IMR-90 (cell line): Measurements from ENCODE around the gene RAB20. TPM values are rescaled to one million over a fixed set of nuclear protein-coding genes. Genes with fewer than 3 reads are reported as not detected.

Experiments
- ATAC-seq: fragments of 200-7000 bp; cut with Tn5 transposase; 2 replicates; pipeline ENCODE4 v1.9.1; 2020; ENCODE audit warnings: low read depth, mild to moderate bottlenecking, moderate library complexity
- BruUV-seq: library from RNA; stranded (reverse); fragments of 400-500 nt; replicated peaks from 2 replicates; lab custom pipeline; 2021; lab: Mats Ljungman, UMichigan
- CTCF ChIA-PET: fragments of 300-600 bp; formaldehyde crosslinking; extraction: SDS; loops from one replicate; lab custom pipeline; 2021; ENCODE audit warnings: antibody characterized with exemption; lab: Yijun Ruan, JAX
- POLR2A ChIA-PET: fragments of 300-600 bp; sonication (Branson Sonifier 250); formaldehyde crosslinking; loops from one replicate; lab custom pipeline; 2022; ENCODE audit warnings: antibody characterized with exemption; ENCODE audit not compliant: unreplicated experiment; lab: Charles Lee
- DNase-seq: peaks from one replicate; pipeline ENCODE4 v3.0.0; 2013
- H2AFZ ChIP-seq: replicated peaks from 2 replicates; pipeline ENCODE3; 2013; ENCODE audit warnings: low read length, mild to moderate bottlenecking; ENCODE audit not compliant: poor library complexity
- H2AK5ac ChIP-seq: 2 replicates; pipeline ENCODE4 v1.6.1; 2013; ENCODE audit warnings: low read depth, low read length, inconsistent platforms
- H2AK9ac ChIP-seq: replicated peaks from 2 replicates; pipeline ENCODE3; 2013; ENCODE audit warnings: mild to moderate bottlenecking, low read depth, low read length, moderate library complexity; ENCODE audit not compliant: poor library complexity
- H2BK120ac ChIP-seq: 2 replicates; pipeline ENCODE4 v1.6.1; 2013; ENCODE audit warnings: low read depth, low read length, inconsistent platforms
- H2BK15ac ChIP-seq: 3 replicates; pipeline ENCODE4 v1.6.1; 2013; ENCODE audit warnings: low read depth, low read length, inconsistent platforms
- H2BK20ac ChIP-seq: 2 replicates; pipeline ENCODE4 v1.6.1; 2013; ENCODE audit warnings: low read depth, mild to moderate bottlenecking, inconsistent platforms, low read length, moderate library complexity
- H2BK5ac ChIP-seq: 2 replicates; pipeline ENCODE4 v1.6.1; 2013; ENCODE audit warnings: mild to moderate bottlenecking, low read depth, low read length, inconsistent platforms; ENCODE audit not compliant: poor library complexity, severe bottlenecking
- H3K14ac ChIP-seq: replicated peaks from 2 replicates; pipeline ENCODE4 v1.6.1; 2013; ENCODE audit warnings: low read depth, low read length, inconsistent platforms
- H3K18ac ChIP-seq: 2 replicates; pipeline ENCODE4 v1.6.1; 2013; ENCODE audit warnings: low read depth, low read length, control low read depth
- H3K23ac ChIP-seq: 2 replicates; pipeline ENCODE4 v1.6.1; 2013; ENCODE audit warnings: low read depth, low read length, inconsistent platforms
- H3K27ac ChIP-seq: 2 replicates; pipeline ENCODE4 v1.5.1; 2013; ENCODE audit warnings: mild to moderate bottlenecking, control low read depth, low read length; ENCODE audit not compliant: insufficient read depth
- H3K27me3 ChIP-seq: 2 replicates; pipeline ENCODE4 v1.6.1; 2013; ENCODE audit warnings: low read length; ENCODE audit not compliant: control insufficient read depth, insufficient read depth
- H3K36me3 ChIP-seq: 2 replicates; pipeline ENCODE4 v1.6.1; 2013; ENCODE audit warnings: low read length, mixed read lengths; ENCODE audit not compliant: control insufficient read depth, insufficient read depth
- H3K4ac ChIP-seq: 2 replicates; pipeline ENCODE4 v1.6.1; 2013; ENCODE audit warnings: low read depth, low read length, inconsistent platforms
- H3K4me1 ChIP-seq: 2 replicates; pipeline ENCODE4 v1.6.1; 2013; ENCODE audit warnings: low read length, mixed read lengths; ENCODE audit not compliant: control insufficient read depth, insufficient read depth
- H3K4me2 ChIP-seq: 2 replicates; pipeline ENCODE4 v1.6.1; 2013; ENCODE audit warnings: low read depth, mild to moderate bottlenecking, control low read depth, low read length, moderate library complexity
- H3K4me3 ChIP-seq: 2 replicates; pipeline ENCODE4 v1.5.1; 2013; ENCODE audit warnings: low read depth, mild to moderate bottlenecking, control low read depth, low read length, moderate library complexity; ENCODE audit not compliant: insufficient read depth
- H3K56ac ChIP-seq: 2 replicates; pipeline ENCODE4 v1.6.1; 2013; ENCODE audit warnings: low read length, inconsistent platforms; ENCODE audit not compliant: insufficient read depth; ENCODE audit errors: extremely low read depth
- H3K79me1 ChIP-seq, 2 experiments: 2 replicates each; pipeline ENCODE4 v1.6.1; 2013; ENCODE audit warnings: low read length in 2 of 2, inconsistent platforms in 1 of 2, low read depth in 1 of 2
- H3K9ac ChIP-seq: 2 replicates; pipeline ENCODE4 v1.6.1; 2013; ENCODE audit warnings: low read depth, low read length, control low read depth
- H3K9me1 ChIP-seq: 2 replicates; pipeline ENCODE4 v1.6.1; 2013; ENCODE audit warnings: low read length, inconsistent platforms; ENCODE audit not compliant: insufficient read depth
- H3K9me3 ChIP-seq: 2 replicates; pipeline ENCODE4 v1.6.1; 2013; ENCODE audit warnings: low read length; ENCODE audit not compliant: control insufficient read depth, insufficient read depth
- H4K20me1 ChIP-seq: 2 replicates; pipeline ENCODE4 v1.6.1; 2013; ENCODE audit warnings: low read length, inconsistent platforms; ENCODE audit not compliant: insufficient read depth
- H4K5ac ChIP-seq: 2 replicates; pipeline ENCODE4 v1.6.1; 2013; ENCODE audit warnings: mild to moderate bottlenecking, low read depth, low read length, control low read depth
- H4K8ac ChIP-seq, 2 experiments: 2 replicates each; pipeline ENCODE4 v1.6.1; 2013; ENCODE audit warnings: low read depth in 2 of 2, low read length in 2 of 2, control low read depth in 1 of 2, inconsistent platforms in 1 of 2
- H4K91ac ChIP-seq: 2 replicates; pipeline ENCODE4 v1.6.1; 2013; ENCODE audit warnings: low read depth, low read length, inconsistent platforms; ENCODE audit not compliant: insufficient read depth
- BHLHE40 ChIP-seq: fragments of 150-350 bp; IDR thresholded peaks from 2 replicates; pipeline ENCODE4 v1.6.1; 2016; ENCODE audit warnings: mild to moderate bottlenecking, low read depth, low read length
- CEBPB ChIP-seq: IDR thresholded peaks from 2 replicates; pipeline ENCODE4 v1.6.1; 2012; ENCODE audit warnings: low read depth, low read length, improper control_type of control experiment
- CHD1 ChIP-seq: IDR thresholded peaks from 2 replicates; pipeline ENCODE4 v1.6.1; 2012; ENCODE audit warnings: low read depth, low read length, improper control_type of control experiment
- FOS ChIP-seq: fragments of 150-350 bp; IDR thresholded peaks from 2 replicates; pipeline ENCODE4 v1.6.1; 2016; ENCODE audit warnings: low read depth, low read length
- MAFK ChIP-seq: IDR thresholded peaks from 2 replicates; pipeline ENCODE4 v1.6.1; 2012; ENCODE audit warnings: low read depth, low read length, improper control_type of control experiment
- MAZ ChIP-seq: IDR thresholded peaks from 2 replicates; pipeline ENCODE4 v1.6.1; 2012; ENCODE audit warnings: low read depth, mild to moderate bottlenecking, low read length, improper control_type of control experiment, moderate library complexity, borderline replicate concordance
- MXI1 ChIP-seq: IDR thresholded peaks from 2 replicates; pipeline ENCODE4 v1.6.1; 2012; ENCODE audit warnings: low read depth, mild to moderate bottlenecking, low read length, moderate library complexity, borderline replicate concordance
- NFE2L2 ChIP-seq: fragments of 150-350 bp; IDR thresholded peaks from 2 replicates; pipeline ENCODE4 v1.6.1; 2016; ENCODE audit warnings: low read depth, mild to moderate bottlenecking, low read length
- POLR2A ChIP-seq: IDR thresholded peaks from 2 replicates; pipeline ENCODE4 v1.6.1; 2012; ENCODE audit warnings: mild to moderate bottlenecking, low read depth, low read length
- RAD21 ChIP-seq: IDR thresholded peaks from 2 replicates; pipeline ENCODE4 v1.6.1; 2012; ENCODE audit warnings: low read length, improper control_type of control experiment
- RCOR1 ChIP-seq: IDR thresholded peaks from 2 replicates; pipeline ENCODE4 v1.6.1; 2012; ENCODE audit warnings: mild to moderate bottlenecking, low read length, improper control_type of control experiment; ENCODE audit not compliant: insufficient replicate concordance
- RFX5 ChIP-seq: IDR thresholded peaks from 2 replicates; pipeline ENCODE4 v1.8.0; 2012; ENCODE audit warnings: low read depth, mild to moderate bottlenecking, low read length, moderate library complexity
- SMC3 ChIP-seq: fragments of 150-350 bp; IDR thresholded peaks from 2 replicates; pipeline ENCODE4 v1.6.1; 2016; ENCODE audit warnings: low read depth, mild to moderate bottlenecking, antibody characterized with exemption, low read length, moderate library complexity
- WGBS, 2 experiments: methylation state at CpG; one replicate each; pipeline versions ENCODE4 v1.1.5 to v1.1.7; 2013; ENCODE audit warnings: missing lambda C conversion rate in 2 of 2; ENCODE audit not compliant: insufficient read length in 1 of 2; ENCODE audit errors: extremely low coverage in 2 of 2; 5-methylcytosine and 5-hydroxymethylcytosine counted together
- dilution Hi-C: fragments of 300-500 bp; cut with HindIII; formaldehyde crosslinking; loops from one replicate; pipeline ENCODE4 v1.14.3; 2018; ENCODE audit warnings: low sequenced_read_pairs; ENCODE audit not compliant: unreplicated experiment
- in situ Hi-C: fragments of 300-500 bp; cut with MboI; formaldehyde crosslinking; loops from 3 replicates; pipeline ENCODE4 v1.14.3; 2019; ENCODE audit warnings: low sequenced_read_pairs, inconsistent platforms, mixed read lengths
- intact Hi-C: fragments of 100-400 bp; cut with micrococcal nuclease; formaldehyde crosslinking; loops from 2 replicates; pipeline ENCODE4 v1.10.0; 2022
- polyA plus RNA-seq, 3 experiments: library from polyadenylated mRNA; depleted of rRNA; stranded (reverse); fragments of >200 nt; gene quantifications; 2 replicates each; pipeline ENCODE4 v1.2.3, GENCODE V29; 2012; ENCODE audit warnings: low replicate concordance in 1 of 3
- total RNA-seq: library from RNA; depleted of rRNA; stranded (reverse); fragments of >200 nt; gene quantifications from 2 replicates; pipeline ENCODE4 v1.2.3, GENCODE V29; 2012
- TF ChIP-seq, protein P1 (sequence below): conservative IDR thresholded peaks from 2 replicates; pipeline ENCODE4 v1.5.1; 2012; ENCODE audit warnings: mild to moderate bottlenecking, low read depth, low read length, improper control_type of control experiment
- TF ChIP-seq, protein P2 (sequence below): fragments of 150-350 bp; IDR thresholded peaks from 2 replicates; pipeline ENCODE4 v1.6.1; 2017; ENCODE audit warnings: mild to moderate bottlenecking, antibody characterized with exemption, low read length, low read depth
- TF ChIP-seq, protein P3 (sequence below): fragments of 150-350 bp; IDR thresholded peaks from 2 replicates; pipeline ENCODE4 v1.6.1; 2016; ENCODE audit warnings: low read depth, mild to moderate bottlenecking, low read length, moderate library complexity, borderline replicate concordance

The RAB20 gene
- total and polyA plus RNA-seq, 2 of the 4 experiments (the other 2 are of a cell fraction) = 3.8 to 5.1 TPM

DNA sequence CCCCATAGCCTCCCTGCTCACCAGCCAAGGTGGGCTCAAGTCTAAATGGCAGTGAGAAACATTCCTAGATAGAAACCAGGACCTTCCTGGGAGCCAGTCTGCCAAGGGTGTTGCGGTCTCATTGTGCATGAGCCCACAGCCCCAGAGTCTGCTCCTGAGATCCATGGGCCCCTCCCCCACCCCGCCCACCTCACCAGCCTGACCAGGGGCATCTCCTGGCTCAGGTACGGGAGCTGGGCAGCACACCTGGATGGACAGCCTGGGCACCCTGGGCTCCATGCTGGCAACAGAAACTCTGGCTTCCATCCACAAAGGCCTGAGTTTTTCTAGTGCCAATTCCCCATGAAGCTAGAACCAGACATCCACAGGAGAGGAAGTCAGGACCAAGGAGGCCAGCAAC, 65.6 kb downstream of the RAB20 start:
- Histone ChIP-seq H2BK15ac (no peak overlapping the region), H3K4me1 (no peaks in the 10 kb centered on the region), H2BK120ac (no peak overlapping the region), H2AK9ac (no peak overlapping the region), H3K79me1 (peaks cover 10 to 45% of the 10 kb centered on the region in 2 experiments), H3K27ac (no peak overlapping the region), H3K4me3 (no peak overlapping the region), H3K9me1 (peaks cover 29% of the 10 kb centered on the region), H3K36me3 (peaks cover 87% of the 10 kb centered on the region), H4K20me1 (peaks cover 16% of the 10 kb centered on the region), H3K9ac (no peak overlapping the region), H4K8ac (no peak overlapping the region), H3K56ac (no peak overlapping the region), H3K23ac (no peak overlapping the region), H2AFZ (no peak overlapping the region), H3K14ac (no peak overlapping the region), H3K4ac (no peak overlapping the region), H2BK20ac (no peak overlapping the region), H3K18ac (no peak overlapping the region), H3K27me3 (no peaks in the 10 kb centered on the region), H4K91ac (no peak overlapping the region), H3K9me3 (no peaks in the 10 kb centered on the region), H2BK5ac (no peak overlapping the region), H2AK5ac (no peak overlapping the region), H3K4me2 (no peak overlapping the region), H4K5ac (no peak overlapping the region)
- TF ChIP-seq, protein P1, sequence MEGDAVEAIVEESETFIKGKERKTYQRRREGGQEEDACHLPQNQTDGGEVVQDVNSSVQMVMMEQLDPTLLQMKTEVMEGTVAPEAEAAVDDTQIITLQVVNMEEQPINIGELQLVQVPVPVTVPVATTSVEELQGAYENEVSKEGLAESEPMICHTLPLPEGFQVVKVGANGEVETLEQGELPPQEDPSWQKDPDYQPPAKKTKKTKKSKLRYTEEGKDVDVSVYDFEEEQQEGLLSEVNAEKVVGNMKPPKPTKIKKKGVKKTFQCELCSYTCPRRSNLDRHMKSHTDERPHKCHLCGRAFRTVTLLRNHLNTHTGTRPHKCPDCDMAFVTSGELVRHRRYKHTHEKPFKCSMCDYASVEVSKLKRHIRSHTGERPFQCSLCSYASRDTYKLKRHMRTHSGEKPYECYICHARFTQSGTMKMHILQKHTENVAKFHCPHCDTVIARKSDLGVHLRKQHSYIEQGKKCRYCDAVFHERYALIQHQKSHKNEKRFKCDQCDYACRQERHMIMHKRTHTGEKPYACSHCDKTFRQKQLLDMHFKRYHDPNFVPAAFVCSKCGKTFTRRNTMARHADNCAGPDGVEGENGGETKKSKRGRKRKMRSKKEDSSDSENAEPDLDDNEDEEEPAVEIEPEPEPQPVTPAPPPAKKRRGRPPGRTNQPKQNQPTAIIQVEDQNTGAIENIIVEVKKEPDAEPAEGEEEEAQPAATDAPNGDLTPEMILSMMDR = no peak
- no peak for TF ChIP-seq CHD1
- TF ChIP-seq CEBPB = no peak
- TF ChIP-seq BHLHE40 = no peak
- TF ChIP-seq FOS = no peak
- TF ChIP-seq, protein P2, sequence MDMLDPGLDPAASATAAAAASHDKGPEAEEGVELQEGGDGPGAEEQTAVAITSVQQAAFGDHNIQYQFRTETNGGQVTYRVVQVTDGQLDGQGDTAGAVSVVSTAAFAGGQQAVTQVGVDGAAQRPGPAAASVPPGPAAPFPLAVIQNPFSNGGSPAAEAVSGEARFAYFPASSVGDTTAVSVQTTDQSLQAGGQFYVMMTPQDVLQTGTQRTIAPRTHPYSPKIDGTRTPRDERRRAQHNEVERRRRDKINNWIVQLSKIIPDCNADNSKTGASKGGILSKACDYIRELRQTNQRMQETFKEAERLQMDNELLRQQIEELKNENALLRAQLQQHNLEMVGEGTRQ = no peak
- no peak for TF ChIP-seq MAFK
- no peak for TF ChIP-seq MXI1
- TF ChIP-seq, protein P3, sequence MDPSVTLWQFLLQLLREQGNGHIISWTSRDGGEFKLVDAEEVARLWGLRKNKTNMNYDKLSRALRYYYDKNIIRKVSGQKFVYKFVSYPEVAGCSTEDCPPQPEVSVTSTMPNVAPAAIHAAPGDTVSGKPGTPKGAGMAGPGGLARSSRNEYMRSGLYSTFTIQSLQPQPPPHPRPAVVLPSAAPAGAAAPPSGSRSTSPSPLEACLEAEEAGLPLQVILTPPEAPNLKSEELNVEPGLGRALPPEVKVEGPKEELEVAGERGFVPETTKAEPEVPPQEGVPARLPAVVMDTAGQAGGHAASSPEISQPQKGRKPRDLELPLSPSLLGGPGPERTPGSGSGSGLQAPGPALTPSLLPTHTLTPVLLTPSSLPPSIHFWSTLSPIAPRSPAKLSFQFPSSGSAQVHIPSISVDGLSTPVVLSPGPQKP = no peak
- no peak for TF ChIP-seq RFX5
- no peak for TF ChIP-seq POLR2A
- no peak for TF ChIP-seq SMC3
- no peak for TF ChIP-seq NFE2L2
- TF ChIP-seq RAD21 = no peak
- no peak for TF ChIP-seq RCOR1
- no peak for TF ChIP-seq MAZ
- no TSS peak for BruUV-seq
- POLR2A ChIA-PET = no interaction called here
- CTCF ChIA-PET = interaction anchor here (0.8 kb wide), 1 partner anchor 9 kb away, joined by 3 read pairs; no protein-coding TSS in a partner anchor
- intact Hi-C loops = no loop called here
- ATAC-seq = no peak
- dilution Hi-C loops = no loop called here
- WGBS, 2 experiments = 100% methylated on average over 2 of the region's 3 CpGs; no CpG with 5 or more reads in 1 of the 2 experiments
- in situ Hi-C loops = no loop called here
- DNase-seq = no peak
